Loucy (cell line): Measurements from ENCODE around the gene ZNF750.

ENCODE experiments used
- H2AFZ ChIP-seq: fragments of 200-600 bp; sonication (generic); 2 replicates; pipeline ENCODE4 v1.6.0; 2016; ENCODE audit warnings: antibody characterized with exemption, mild to moderate bottlenecking, low read length, moderate library complexity
- H3F3A ChIP-seq: fragments of 200-600 bp; 2 replicates; pipeline ENCODE4 v1.6.0; 2016; ENCODE audit warnings: antibody characterized with exemption, low read depth, mild to moderate bottlenecking
- H3K27me3 ChIP-seq: fragments of 200-600 bp; sonication (generic); 2 replicates; pipeline ENCODE4 v1.6.1; 2014; ENCODE audit warnings: low read length, mild to moderate bottlenecking; ENCODE audit not compliant: insufficient read depth, poor library complexity, severe bottlenecking
- H3K36me3 ChIP-seq: fragments of 200-600 bp; sonication (generic); 2 replicates; pipeline ENCODE4 v1.6.1; 2016; ENCODE audit warnings: low read length; ENCODE audit not compliant: insufficient read depth
- H3K4me1 ChIP-seq: fragments of 200-600 bp; sonication (generic); 2 replicates; pipeline ENCODE4 v1.5.1; 2014; ENCODE audit warnings: low read length, mild to moderate bottlenecking; ENCODE audit not compliant: insufficient read depth, poor library complexity, severe bottlenecking
- H3K4me2 ChIP-seq: fragments of 200-600 bp; sonication (generic); 2 replicates; pipeline ENCODE4 v1.6.0; 2014; ENCODE audit warnings: antibody characterized with exemption, low read length, low read depth, mild to moderate bottlenecking; ENCODE audit not compliant: poor library complexity, severe bottlenecking
- H3K4me3 ChIP-seq: fragments of 200-600 bp; sonication (generic); 2 replicates; pipeline ENCODE4 v1.5.1; 2014; ENCODE audit warnings: low read length, mild to moderate bottlenecking, mixed read lengths; ENCODE audit not compliant: poor library complexity, severe bottlenecking
- H3K79me2 ChIP-seq: fragments of 200-600 bp; sonication (generic); 2 replicates; pipeline ENCODE4 v1.6.1; 2014; ENCODE audit warnings: low read length; ENCODE audit not compliant: insufficient read depth
- H3K9ac ChIP-seq: fragments of 200-600 bp; sonication (generic); 2 replicates; pipeline ENCODE4 v1.6.0; 2014; ENCODE audit warnings: mild to moderate bottlenecking, low read depth, low read length, moderate library complexity; ENCODE audit not compliant: poor library complexity, severe bottlenecking
- H3K9me2 ChIP-seq: fragments of 200-600 bp; sonication (generic); replicated peaks from 2 replicates; pipeline ENCODE4 v1.6.1; 2016; ENCODE audit warnings: low read depth, low read length, mixed read lengths
- H3K9me3 ChIP-seq: fragments of 200-600 bp; sonication (generic); 2 replicates; pipeline ENCODE4 v1.6.1; 2014; ENCODE audit warnings: mild to moderate bottlenecking, antibody characterized with exemption, low read length, low read depth; ENCODE audit not compliant: insufficient read depth
- H4K20me1 ChIP-seq: fragments of 200-600 bp; sonication (generic); 2 replicates; pipeline ENCODE4 v1.6.0; 2014; ENCODE audit warnings: antibody characterized with exemption, low read length, mild to moderate bottlenecking; ENCODE audit not compliant: insufficient read depth, poor library complexity, severe bottlenecking
- EZH2phosphoT487 ChIP-seq: fragments of 200-600 bp; IDR thresholded peaks from 2 replicates; pipeline ENCODE4 v1.6.1; 2018; ENCODE audit warnings: antibody characterized with exemption, mild to moderate bottlenecking, moderate library complexity, borderline replicate concordance
- TF ChIP-seq, protein P1 (sequence below): fragments of 200-600 bp; sonication (generic); conservative IDR thresholded peaks from 2 replicates; pipeline ENCODE4 v1.5.1; 2014; ENCODE audit warnings: mild to moderate bottlenecking, antibody characterized with exemption, low read length

Gene ZNF750

DNA sequence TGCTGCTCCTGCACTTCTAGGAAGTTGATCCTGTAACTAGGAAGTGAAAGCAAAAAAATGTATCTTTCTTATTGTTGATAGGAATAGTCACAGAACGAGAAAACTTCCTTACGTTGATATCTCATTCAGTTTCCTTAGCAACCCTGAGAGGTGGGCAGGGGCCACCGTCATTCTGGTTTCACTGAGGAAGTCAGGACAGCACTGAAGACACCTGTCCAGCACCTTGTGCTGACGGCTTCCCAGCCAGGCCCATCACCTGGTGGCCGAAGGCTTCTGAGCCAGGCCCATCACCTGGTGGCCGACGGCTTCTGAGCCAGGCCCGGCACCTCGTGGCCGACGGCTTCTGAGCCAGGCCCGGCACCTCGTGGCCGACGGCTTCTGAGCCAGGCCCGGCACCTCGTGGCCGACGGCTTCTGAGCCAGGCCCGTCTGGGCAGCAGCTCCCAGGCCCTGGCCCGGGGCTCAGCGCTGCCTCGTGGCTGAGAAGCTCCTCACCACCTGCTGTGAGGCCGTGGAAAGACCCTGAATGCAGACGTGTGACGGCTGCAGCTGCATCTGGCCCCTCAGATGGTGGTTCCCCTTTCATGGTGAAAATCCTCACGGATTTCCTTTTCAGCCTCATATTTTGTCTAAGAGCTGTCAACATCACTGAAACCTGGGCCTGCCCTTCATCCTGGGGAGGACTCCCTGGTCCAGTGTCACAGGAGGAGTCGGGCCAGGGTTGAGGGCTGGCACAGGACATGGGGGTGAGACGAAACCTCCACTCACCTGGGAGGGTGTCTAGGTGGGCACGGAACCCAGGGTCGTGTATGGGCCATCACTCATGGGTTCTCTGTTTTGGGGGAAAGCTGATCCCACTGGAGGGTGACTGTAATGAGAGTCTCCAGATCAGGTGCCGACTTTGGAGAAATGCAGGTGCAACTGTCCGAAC is 33.0 kb upstream of the ZNF750 start:
- TF ChIP-seq EZH2phosphoT487 = no peak
- TF ChIP-seq, protein P1, sequence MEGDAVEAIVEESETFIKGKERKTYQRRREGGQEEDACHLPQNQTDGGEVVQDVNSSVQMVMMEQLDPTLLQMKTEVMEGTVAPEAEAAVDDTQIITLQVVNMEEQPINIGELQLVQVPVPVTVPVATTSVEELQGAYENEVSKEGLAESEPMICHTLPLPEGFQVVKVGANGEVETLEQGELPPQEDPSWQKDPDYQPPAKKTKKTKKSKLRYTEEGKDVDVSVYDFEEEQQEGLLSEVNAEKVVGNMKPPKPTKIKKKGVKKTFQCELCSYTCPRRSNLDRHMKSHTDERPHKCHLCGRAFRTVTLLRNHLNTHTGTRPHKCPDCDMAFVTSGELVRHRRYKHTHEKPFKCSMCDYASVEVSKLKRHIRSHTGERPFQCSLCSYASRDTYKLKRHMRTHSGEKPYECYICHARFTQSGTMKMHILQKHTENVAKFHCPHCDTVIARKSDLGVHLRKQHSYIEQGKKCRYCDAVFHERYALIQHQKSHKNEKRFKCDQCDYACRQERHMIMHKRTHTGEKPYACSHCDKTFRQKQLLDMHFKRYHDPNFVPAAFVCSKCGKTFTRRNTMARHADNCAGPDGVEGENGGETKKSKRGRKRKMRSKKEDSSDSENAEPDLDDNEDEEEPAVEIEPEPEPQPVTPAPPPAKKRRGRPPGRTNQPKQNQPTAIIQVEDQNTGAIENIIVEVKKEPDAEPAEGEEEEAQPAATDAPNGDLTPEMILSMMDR = no peak
- H3F3A ChIP-seq = no peaks in the 10 kb centered on the region
- H3K4me2 ChIP-seq = no peak overlapping the region
- no peaks in the 10 kb centered on the region for H3K9me2 ChIP-seq
- peaks cover 1% of the 10 kb centered on the region for H3K4me1 ChIP-seq
- peaks cover 60% of the 10 kb centered on the region; the same call in 1 of the 2 replicates for H3K36me3 ChIP-seq
- H3K4me3 ChIP-seq = no peak overlapping the region
- no peak overlapping the region for H3K9ac ChIP-seq
- H3K27me3 ChIP-seq = no peaks in the 10 kb centered on the region
- peaks cover 99% of the 10 kb centered on the region for H3K79me2 ChIP-seq
- peaks cover 29% of the 10 kb centered on the region for H4K20me1 ChIP-seq
- H3K9me3 ChIP-seq = no peaks in the 10 kb centered on the region
- H2AFZ ChIP-seq = no peak overlapping the region

DNA sequence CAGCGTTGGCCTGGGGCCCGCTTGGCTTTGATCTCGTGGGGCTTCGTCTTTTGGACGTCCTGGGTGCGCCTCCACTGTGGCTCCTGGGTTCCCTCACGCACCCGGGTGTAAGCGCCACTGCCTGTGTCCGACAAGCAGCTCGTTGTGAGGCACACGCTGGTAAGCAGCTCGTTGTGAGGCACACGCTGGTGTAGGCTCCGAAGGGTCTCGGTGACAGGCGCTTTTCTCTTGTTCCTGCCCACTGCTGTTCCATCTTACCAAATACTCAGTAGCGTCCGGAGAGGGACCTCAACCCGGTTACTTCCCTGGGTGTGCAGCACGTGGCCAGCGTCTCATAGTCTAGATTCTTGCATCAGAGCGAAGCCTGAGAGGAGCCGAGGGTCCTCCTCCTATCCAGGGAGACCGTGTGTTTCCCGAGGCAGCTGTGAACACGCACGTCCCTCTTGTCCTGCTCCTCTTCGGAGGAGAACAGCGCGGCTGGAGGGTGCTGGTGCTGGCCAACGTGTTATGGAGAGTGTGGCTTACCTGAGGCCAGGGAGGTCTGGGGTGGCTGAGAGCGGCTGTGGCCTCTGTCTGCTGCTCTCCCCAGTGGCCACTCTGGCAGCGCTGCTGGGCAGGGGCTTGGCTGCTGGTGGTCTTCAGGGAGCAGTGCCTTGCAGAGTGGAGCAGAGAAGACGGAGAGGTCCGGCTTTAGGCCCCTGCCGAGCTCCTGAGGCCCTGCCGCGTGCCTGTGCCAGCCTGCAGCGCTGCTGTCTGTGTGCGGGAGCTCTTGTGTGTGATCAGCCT is 32.1 kb upstream of the ZNF750 start:
- Histone ChIP-seq H3K36me3 (peaks cover 58% of the 10 kb centered on the region; the same call in 1 of the 2 replicates), H4K20me1 (peaks cover 35% of the 10 kb centered on the region), H3K4me1 (peaks cover 8% of the 10 kb centered on the region)

DNA sequence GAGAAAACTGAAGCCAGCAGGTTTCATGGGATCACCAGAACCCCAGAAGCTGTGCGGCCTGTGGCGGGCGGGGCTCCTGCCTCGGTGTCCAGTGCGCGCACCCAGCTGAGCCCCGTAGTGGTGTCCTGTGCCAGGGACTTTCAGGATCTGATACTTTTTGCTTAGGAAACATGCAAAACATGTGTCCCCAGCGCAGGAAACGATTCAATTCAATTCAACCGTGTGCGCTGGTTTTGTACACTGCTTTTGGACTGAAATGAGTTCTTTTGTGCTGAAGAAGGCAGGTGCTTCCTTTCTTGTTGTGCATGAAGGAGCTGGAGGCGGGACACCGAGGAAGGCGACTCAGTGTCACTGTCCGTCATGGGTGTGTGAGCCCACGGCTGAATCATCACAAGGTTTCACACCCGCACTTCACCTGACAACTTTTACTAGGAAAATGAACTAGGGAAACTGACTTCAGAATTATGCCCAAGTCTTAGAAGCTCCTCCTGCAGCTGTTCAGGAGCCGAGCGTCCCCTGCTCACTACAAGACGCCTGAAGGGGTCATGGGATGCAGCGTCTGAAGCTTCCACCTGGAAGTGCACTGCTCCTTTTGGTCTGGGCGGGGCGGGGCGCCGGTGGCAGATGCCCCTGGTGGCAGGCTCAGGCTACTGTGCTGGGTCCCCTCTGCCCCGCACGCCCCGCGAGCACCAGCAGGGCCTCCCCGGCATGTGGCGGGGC is 31.4 kb upstream of the ZNF750 start:
- Histone ChIP-seq H3K79me2 (peaks cover 99% of the 10 kb centered on the region), H3K4me3 (no peak overlapping the region)

More for the DNA sequence above, 32.1 kb upstream of the ZNF750 start:
- no peaks in the 10 kb centered on the region for H3F3A ChIP-seq
- no peaks in the 10 kb centered on the region for H3K9me2 ChIP-seq
- TF ChIP-seq EZH2phosphoT487 = no peak
- TF ChIP-seq, protein P1 = no peak
- H2AFZ ChIP-seq = no peak overlapping the region
- peaks cover 99% of the 10 kb centered on the region for H3K79me2 ChIP-seq
- H3K4me2 ChIP-seq = no peak overlapping the region
- no peak overlapping the region for H3K4me3 ChIP-seq
- no peaks in the 10 kb centered on the region for H3K27me3 ChIP-seq
- no peak overlapping the region for H3K9ac ChIP-seq
- H3K9me3 ChIP-seq = no peaks in the 10 kb centered on the region

More for the DNA sequence above, 31.4 kb upstream of the ZNF750 start:
- Histone ChIP-seq H3K4me2 (no peak overlapping the region), H3K4me1 (peaks cover 16% of the 10 kb centered on the region), H3F3A (no peaks in the 10 kb centered on the region), H2AFZ (no peak overlapping the region), H3K9ac (no peak overlapping the region), H4K20me1 (peaks cover 36% of the 10 kb centered on the region), H3K27me3 (no peaks in the 10 kb centered on the region), H3K36me3 (peaks cover 55% of the 10 kb centered on the region; the same call in 1 of the 2 replicates), H3K9me2 (no peaks in the 10 kb centered on the region), H3K9me3 (no peaks in the 10 kb centered on the region)
- TF ChIP-seq EZH2phosphoT487 = no peak
- TF ChIP-seq, protein P1 = no peak; the same call in 1 of the 2 replicates
